Anterior cingulate cortex (tissue), 58 donors: ENCODE data around the gene ULBP1.
"Not testable (repeated sequence)": the region's sequence is repeated elsewhere in the genome, so short reads cannot be mapped to it uniquely, and the experiment has no call there.

Source experiments
- DNase-seq, 58 donors: peaks; one replicate each; lab custom pipeline; 2025; lab: John Stamatoyannopoulos, UW

The ULBP1 gene

GRCh38 chr6:149950423-149950822, 13.3 kb upstream of the ULBP1 start:
- DNase-seq, result no peak

GRCh38 chr6:149951096-149951495, 12.6 kb upstream of the ULBP1 start:
- no peak for DNase-seq

- DNase-seq, result no peak
These were observed 12.1 kb upstream of the ULBP1 start for GRCh38 chr6:149951626-149952025.

- not testable (repeated sequence) for DNase-seq
These were observed 10.4 kb upstream of the ULBP1 start for GRCh38 chr6:149953390-149953789.

- not testable (repeated sequence) for DNase-seq
These were observed 9.8 kb upstream of the ULBP1 start for GRCh38 chr6:149953934-149954327.

GRCh38 chr6:149954328-149954983, 9.3 kb upstream of the ULBP1 start:
- not testable (repeated sequence) for DNase-seq

- DNase-seq, result not testable (repeated sequence)
These were observed 8.6 kb upstream of the ULBP1 start for GRCh38 chr6:149954984-149955653.

GRCh38 chr6:149955654-149956317, 8.0 kb upstream of the ULBP1 start:
- not testable (repeated sequence) for DNase-seq

GRCh38 chr6:149958124-149958523, 5.6 kb upstream of the ULBP1 start:
- not testable (repeated sequence) for DNase-seq

- DNase-seq, result not testable (repeated sequence)
These were observed 3.9 kb upstream of the ULBP1 start for GRCh38 chr6:149959806-149960205.

GRCh38 chr6:149960488-149960887, 3.3 kb upstream of the ULBP1 start:
- no peak for DNase-seq

GRCh38 chr6:149961728-149962425, 1.9 kb upstream of the ULBP1 start:
- DNase-seq, result no peak

GRCh38 chr6:149962461-149963211, 1.1 kb upstream of the ULBP1 start:
- DNase-seq, result no peak

GRCh38 chr6:149963212-149963461, 606 bp upstream of the ULBP1 start:
- DNase-seq, result peak in 3 of 58 donors; percentile 26 to 45 (median 29)

- no peak for DNase-seq
These were observed 808 bp downstream of the ULBP1 start for GRCh38 chr6:149964308-149965193.

GRCh38 chr6:149965194-149966020, 1.7 kb downstream of the ULBP1 start:
- DNase-seq, result no peak

GRCh38 chr6:149966319-149966718, 2.6 kb downstream of the ULBP1 start:
- DNase-seq, result not testable (repeated sequence)

GRCh38 chr6:149967591-149967990, 3.8 kb downstream of the ULBP1 start:
- no peak for DNase-seq

- DNase-seq, result not testable (repeated sequence)
These were observed 4.3 kb downstream of the ULBP1 start for GRCh38 chr6:149967999-149968398.
